Smooth muscle cell of the umbilical artery (primary cell): ENCODE measurements around the gene FBLIM1. TPM values are rescaled to one million over a fixed set of nuclear protein-coding genes. Genes with fewer than 3 reads are reported as not detected.

Experiments
- total RNA-seq: library from RNA; depleted of rRNA; stranded (reverse); fragments of >200 nt; gene quantifications from 2 replicates; pipeline ENCODE4 v1.2.3, GENCODE V29; 2014

FBLIM1 gene, protein sequence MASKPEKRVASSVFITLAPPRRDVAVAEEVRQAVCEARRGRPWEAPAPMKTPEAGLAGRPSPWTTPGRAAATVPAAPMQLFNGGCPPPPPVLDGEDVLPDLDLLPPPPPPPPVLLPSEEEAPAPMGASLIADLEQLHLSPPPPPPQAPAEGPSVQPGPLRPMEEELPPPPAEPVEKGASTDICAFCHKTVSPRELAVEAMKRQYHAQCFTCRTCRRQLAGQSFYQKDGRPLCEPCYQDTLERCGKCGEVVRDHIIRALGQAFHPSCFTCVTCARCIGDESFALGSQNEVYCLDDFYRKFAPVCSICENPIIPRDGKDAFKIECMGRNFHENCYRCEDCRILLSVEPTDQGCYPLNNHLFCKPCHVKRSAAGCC
- 99.2 and 141 TPM in 2 replicates for total RNA-seq

DNA sequence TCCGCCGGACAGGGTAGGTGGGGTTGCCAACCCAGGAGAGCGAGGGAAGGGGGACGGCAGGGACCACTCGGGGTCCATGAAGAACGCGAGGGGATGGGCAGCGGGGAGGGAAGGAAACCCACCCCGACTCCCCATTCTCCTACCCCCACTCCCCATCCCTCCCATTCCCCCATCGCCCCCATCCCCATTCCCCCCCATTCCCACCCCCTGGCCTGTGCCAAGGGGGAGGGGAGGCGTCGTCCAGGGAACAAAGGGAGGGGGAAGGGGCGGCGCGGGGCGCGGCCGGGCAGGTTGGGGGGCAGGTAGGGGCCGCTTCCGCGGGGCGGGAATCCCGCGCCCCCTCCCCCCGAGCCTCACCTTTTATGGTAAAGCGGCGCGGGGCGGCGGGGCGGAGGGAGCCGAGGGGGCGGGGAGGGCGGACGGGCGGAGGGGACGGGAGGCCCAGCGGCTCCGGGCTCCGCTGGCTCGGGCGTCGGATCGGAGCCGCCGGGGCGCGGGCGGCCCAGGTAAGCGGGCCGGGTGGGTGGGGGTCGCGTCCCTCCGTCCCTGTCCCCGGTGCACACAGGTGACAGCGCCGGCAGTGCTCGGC lies at the start of gene FBLIM1:
Gene FBLIM1, plus strand, starts transcription at position 453 of the 589 bp plus-strand sequence. CDS start 6,189 bp downstream, outside the sequence.

DNA sequence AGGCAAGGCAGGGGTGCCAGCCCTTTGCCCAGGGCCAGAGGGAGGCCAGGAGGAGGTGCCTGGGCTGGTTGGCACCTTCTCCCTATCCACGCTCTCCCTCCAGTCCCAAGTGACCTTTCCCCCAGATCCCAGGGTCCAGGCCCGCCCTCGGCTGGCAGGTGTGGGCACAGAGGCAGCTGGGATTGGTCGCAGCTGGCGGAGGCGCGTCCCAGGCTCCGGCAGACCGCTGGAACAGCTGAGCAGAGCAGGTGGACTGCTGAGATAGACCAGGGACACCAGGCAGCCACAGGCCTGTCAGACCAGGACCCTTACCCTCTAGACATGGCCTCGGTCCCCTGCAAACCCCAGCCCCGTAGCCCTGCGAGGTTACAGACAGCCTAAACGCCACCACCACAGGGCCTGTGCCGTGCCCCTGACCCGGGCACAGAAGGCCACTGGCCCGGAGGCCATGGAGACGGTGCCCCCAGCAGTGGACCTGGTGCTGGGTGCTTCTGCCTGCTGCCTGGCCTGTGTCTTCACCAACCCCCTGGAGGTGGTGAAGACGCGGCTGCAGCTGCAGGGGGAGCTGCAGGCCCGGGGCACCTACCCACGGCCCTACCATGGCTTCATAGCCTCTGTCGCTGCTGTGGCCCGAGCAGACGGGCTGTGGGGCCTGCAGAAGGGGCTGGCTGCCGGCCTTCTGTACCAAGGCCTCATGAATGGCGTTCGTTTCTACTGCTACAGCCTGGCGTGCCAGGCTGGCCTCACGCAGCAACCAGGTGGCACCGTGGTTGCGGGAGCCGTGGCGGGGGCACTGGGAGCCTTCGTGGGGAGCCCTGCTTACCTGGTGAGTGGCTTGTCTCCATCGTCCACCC lies 22.3 kb upstream of the FBLIM1 start, which contains the start of gene SLC25A34:
Gene SLC25A34, plus strand, starts transcription at position 221 of the 854 bp plus-strand sequence. Its CDS starts 228 bp downstream, at position 449.

DNA sequence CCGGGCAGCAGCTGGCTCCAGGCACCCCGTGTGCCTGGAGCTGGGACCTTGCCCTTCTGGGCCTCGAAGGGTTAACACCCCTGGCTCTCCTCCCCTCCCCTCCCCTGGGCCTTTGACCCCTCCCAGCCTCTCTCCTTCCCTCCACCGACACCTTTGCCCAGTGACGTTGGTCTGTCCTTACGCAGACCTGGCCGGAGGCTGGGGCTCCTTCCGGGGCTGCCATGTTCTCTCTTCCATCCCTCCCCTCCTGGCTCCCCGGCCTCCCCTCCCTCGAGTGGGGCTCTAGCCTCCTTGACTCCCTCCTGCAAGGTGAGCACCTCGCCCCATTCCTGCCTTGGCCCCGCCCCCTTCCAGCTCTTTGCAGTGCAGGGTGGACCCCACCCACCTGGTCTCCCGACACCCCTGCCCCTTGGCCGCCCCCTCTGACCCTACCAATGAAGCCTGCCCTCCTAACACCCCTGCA lies 16.2 kb upstream of the FBLIM1 start, which contains the start of gene TMEM82:
Gene TMEM82, plus strand, starts transcription at position 161 of the 463 bp plus-strand sequence. Its CDS starts 61 bp downstream, at position 222.

DNA sequence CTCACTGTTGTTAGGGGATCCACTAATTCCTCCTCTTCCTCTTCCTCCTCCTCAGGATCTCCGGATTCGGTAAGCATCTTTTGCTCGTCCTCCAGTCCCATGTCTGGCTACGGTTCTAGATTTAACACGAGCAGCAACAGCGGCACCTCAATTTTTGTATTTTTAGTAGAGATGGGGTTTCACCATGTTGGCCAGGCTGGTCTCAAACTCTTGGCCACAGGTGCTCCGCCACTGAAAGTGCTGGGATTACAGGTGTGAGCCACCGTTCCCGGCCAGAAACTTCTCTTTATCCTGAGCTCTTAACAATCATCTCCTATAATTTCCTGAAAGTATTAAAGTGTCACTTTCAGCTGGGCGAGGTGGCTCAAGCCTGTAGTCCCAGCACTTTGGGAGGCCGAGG lies 49.0 kb downstream of the FBLIM1 start, which contains the start of gene UQCRHL:
Gene UQCRHL, minus strand, starts transcription at position 101 of the 400 bp plus-strand sequence. Its CDS starts 0 bp downstream, at position 101.

Other genes starting within 250 kb of the FBLIM1 start
- 5.6 and 6.2 TPM in 2 replicates for gene CASP9, start 234.6 kb upstream of the FBLIM1 start, total RNA-seq
- gene DNAJC16, start 231.9 kb upstream of the FBLIM1 start, total RNA-seq: 21.7 and 25.7 TPM in 2 replicates
- gene AGMAT, start 173.7 kb upstream of the FBLIM1 start, total RNA-seq: 1.5 and 2.0 TPM in 2 replicates
- gene DDI2, start 141.3 kb upstream of the FBLIM1 start, total RNA-seq: 17.8 and 20.3 TPM in 2 replicates
- gene PLEKHM2, start 74.5 kb upstream of the FBLIM1 start, total RNA-seq: 53.4 and 63.8 TPM in 2 replicates
- gene SLC25A34, start 22.5 kb upstream of the FBLIM1 start, total RNA-seq: 0.30 and 0.69 TPM in 2 replicates
- not detected in 2 replicates for gene TMEM82, start 16.3 kb upstream of the FBLIM1 start, total RNA-seq
- 1.0 and 2.1 TPM in 2 replicates for gene UQCRHL, start 48.9 kb downstream of the FBLIM1 start, total RNA-seq
- gene SPEN, start 88.9 kb downstream of the FBLIM1 start, total RNA-seq: 24.9 and 49.3 TPM in 2 replicates
- gene ZBTB17, start 217.3 kb downstream of the FBLIM1 start, total RNA-seq: 37.4 and 37.5 TPM in 2 replicates
- not detected in 2 replicates for gene SRARP, start 245.4 kb downstream of the FBLIM1 start, total RNA-seq